VCaP (cell line): Measurements from ENCODE around the gene CCNA1.

Experiments
- H3K27ac ChIP-seq: fragments of 450-650 bp; 2 replicates; pipeline ENCODE4 v1.5.1; 2017
- CTCF ChIP-seq: fragments of 450-650 bp; conservative IDR thresholded peaks from 2 replicates; pipeline ENCODE4 v1.5.1; 2017; ENCODE audit warnings: mild to moderate bottlenecking, moderate library complexity

CCNA1 gene

DNA sequence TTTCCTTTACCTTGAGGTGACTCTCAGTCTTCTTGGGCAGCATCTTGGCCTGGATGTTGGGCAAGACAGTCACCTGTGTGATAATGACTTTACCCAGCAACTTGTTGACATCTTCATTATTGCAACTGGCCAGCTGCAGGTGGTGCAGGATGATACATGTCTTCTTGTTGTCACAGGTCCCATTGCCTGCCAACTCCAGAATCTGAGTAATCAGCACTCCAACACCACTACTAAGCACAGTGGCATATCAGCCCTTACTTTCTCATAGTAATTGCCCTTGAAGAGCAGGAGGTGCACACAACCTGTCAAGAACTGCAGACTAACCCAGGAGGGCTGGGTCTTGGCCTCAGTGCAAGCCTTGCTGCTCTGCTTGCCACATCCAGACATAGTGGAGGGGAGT is 57.8 kb downstream of the CCNA1 start:
- no peak overlapping the region for H3K27ac ChIP-seq
- no peak for TF ChIP-seq CTCF
